Small intestine (tissue), 7 donors: ENCODE measurements around the gene GMDS. TPM values are rescaled to one million over a fixed set of nuclear protein-coding genes. Genes with fewer than 3 reads are reported as not detected.
A peak's percentile ranks its signal among the peaks of the same experiment; 100 is the strongest.

ENCODE experiments used
- DNase-seq, 2 donors: peaks; one replicate each; pipeline versions ENCODE4 v3.0.0 to v3.0.0-alpha.2; 2013
- FAIRE-seq: peaks from 2 replicates; lab custom pipeline; 2012; peaks lifted over from hg19 to GRCh38; lab: Jason Lieb, UNC
- H3K27ac ChIP-seq, 3 donors: one replicate each; pipeline ENCODE4 v1.5.1; 2013; ENCODE audit warnings: low read length in 2 of 3, mild to moderate bottlenecking in 2 of 3, control low read depth in 1 of 3, inconsistent platforms in 1 of 3, low read depth in 1 of 3, moderate library complexity in 1 of 3
- H3K27me3 ChIP-seq, 3 donors: one replicate each; pipeline ENCODE4 v1.6.1; 2013; ENCODE audit warnings: low read length in 3 of 3, inconsistent platforms in 1 of 3; ENCODE audit not compliant: control insufficient read depth in 3 of 3, insufficient read depth in 3 of 3
- H3K36me3 ChIP-seq, 3 donors: one replicate each; pipeline ENCODE4 v1.6.1; 2013; ENCODE audit warnings: low read length in 3 of 3, inconsistent platforms in 1 of 3, low read depth in 1 of 3, mild to moderate bottlenecking in 1 of 3, moderate library complexity in 1 of 3; ENCODE audit not compliant: control insufficient read depth in 3 of 3, insufficient read depth in 2 of 3
- H3K4me1 ChIP-seq, 3 donors: one replicate each; pipeline ENCODE4 v1.6.1; 2013; ENCODE audit warnings: low read length in 2 of 3, inconsistent platforms in 1 of 3, low read depth in 1 of 3, mild to moderate bottlenecking in 1 of 3, moderate library complexity in 1 of 3; ENCODE audit not compliant: control insufficient read depth in 3 of 3, insufficient read depth in 2 of 3
- H3K4me3 ChIP-seq, 3 donors: one replicate each; pipeline ENCODE4 v1.5.1; 2013; ENCODE audit warnings: low read length in 3 of 3, control low read depth in 1 of 3, inconsistent platforms in 1 of 3, low read depth in 1 of 3, mild to moderate bottlenecking in 1 of 3, moderate library complexity in 1 of 3
- H3K9me3 ChIP-seq, 2 donors: one replicate each; pipeline ENCODE4 v1.6.1; 2013; ENCODE audit warnings: low read depth in 1 of 2, low read length in 1 of 2; ENCODE audit not compliant: control insufficient read depth in 2 of 2, insufficient read depth in 1 of 2
- WGBS, 3 donors: extraction: QIAGEN DNeasy Blood & Tissue Kit; methylation state at CpG; one replicate each; pipeline ENCODE4 v1.1.7; 2013; 5-methylcytosine and 5-hydroxymethylcytosine counted together
- polyA plus RNA-seq, 4 donors: library from polyadenylated mRNA; stranded (reverse) in 3 of 4; unstranded in 1 of 4; fragments of 200-250 nt in 3 of 4; fragments of 120-200 nt in 1 of 4; gene quantifications; one replicate each; pipeline versions ENCODE4 v1.2.1 to v1.2.3, GENCODE V29; 2013
- donor health status: healthy with polysubstance abuse.
- donor health status: control.
- donor health status: control.
- donor health status: Bipolar disorder and iron deficiency.
- donor health status: healthy.

Gene GMDS
- polyA plus RNA-seq, 4 donors: 64.5 to 243 (median 200) TPM

GRCh38 chr6:1890071-1890470 is 355.3 kb downstream of the GMDS start:
- no peak for FAIRE-seq
- DNase-seq: no peak
- Histone ChIP-seq H3K4me1 (peaks cover 0 to 2% (median 0%) of the 10 kb centered on the region in 3 donors), H3K4me3 (no peak overlapping the region), H3K27ac (no peak overlapping the region), H3K27me3 (no peaks in the 10 kb centered on the region), H3K9me3 (no peaks in the 10 kb centered on the region), H3K36me3 (peaks cover 0 to 2% (median 0%) of the 10 kb centered on the region in 3 donors)
- WGBS, 3 donors: 88 to 93% (median 88%) methylated on average over 8 of the region's 8 CpGs

- H3K4me3 ChIP-seq: no peak overlapping the region
- peak; percentile 52 to 67 for DNase-seq
- no peaks in the 10 kb centered on the region for H3K27me3 ChIP-seq
- H3K9me3 ChIP-seq: no peaks in the 10 kb centered on the region
- 70 to 85% (median 80%) methylated on average over 12 of the region's 12 CpGs for WGBS, 3 donors
- peaks cover 0 to 2% (median 0%) of the 10 kb centered on the region in 3 donors for H3K36me3 ChIP-seq
- H3K27ac ChIP-seq: peak overlapping the region in 1 of 3 donors; percentile 11
- FAIRE-seq: no peak
- H3K4me1 ChIP-seq: peaks cover 0 to 2% (median 0%) of the 10 kb centered on the region in 3 donors
These were observed 359.8 kb downstream of the GMDS start for GRCh38 chr6:1885576-1886011.

- no peaks in the 10 kb centered on the region for H3K27me3 ChIP-seq
- H3K9me3 ChIP-seq: no peaks in the 10 kb centered on the region
- DNase-seq (no peak), FAIRE-seq (no peak)
- H3K36me3 ChIP-seq: peaks cover 0 to 2% (median 0%) of the 10 kb centered on the region in 3 donors
- H3K4me1 ChIP-seq: peaks cover 0 to 2% (median 0%) of the 10 kb centered on the region in 3 donors
- H3K27ac ChIP-seq: no peak overlapping the region
- 87 to 96% (median 91%) methylated on average over 2 of the region's 2 CpGs for WGBS, 3 donors
- no peak overlapping the region for H3K4me3 ChIP-seq
These were observed 361.1 kb downstream of the GMDS start for GRCh38 chr6:1884313-1884712.

- Histone ChIP-seq H3K4me3 (no peak overlapping the region), H3K4me1 (peaks cover 0 to under 1% (median 0%) of the 10 kb centered on the region in 3 donors), H3K36me3 (no peaks in the 10 kb centered on the region), H3K27me3 (no peaks in the 10 kb centered on the region), H3K27ac (no peak overlapping the region), H3K9me3 (no peaks in the 10 kb centered on the region)
- 95 to 97% (median 97%) methylated on average over 5 of the region's 5 CpGs for WGBS, 3 donors
- DNase-seq (no peak), FAIRE-seq (no peak)
These were observed 367.1 kb downstream of the GMDS start for GRCh38 chr6:1878330-1878729.

- Histone ChIP-seq H3K4me3 (no peak overlapping the region), H3K36me3 (peaks cover 0 to 3% (median 0%) of the 10 kb centered on the region in 3 donors), H3K27ac (no peak overlapping the region), H3K4me1 (peaks cover 0 to 11% (median 4%) of the 10 kb centered on the region in 3 donors), H3K9me3 (no peaks in the 10 kb centered on the region), H3K27me3 (peaks cover 0 to 5% (median 0%) of the 10 kb centered on the region in 3 donors)
- WGBS, 3 donors: 85 to 89% (median 85%) methylated on average over 11 of the region's 11 CpGs
- DNase-seq (no peak), FAIRE-seq (no peak)
These were observed 371.6 kb downstream of the GMDS start for GRCh38 chr6:1873781-1874180.

GRCh38 chr6:1872649-1873131 is 372.7 kb downstream of the GMDS start:
- Histone ChIP-seq H3K27ac (no peak overlapping the region), H3K9me3 (no peaks in the 10 kb centered on the region), H3K4me3 (no peak overlapping the region), H3K36me3 (peaks cover 0 to 3% (median 0%) of the 10 kb centered on the region in 3 donors), H3K4me1 (peaks cover 0 to 11% (median 4%) of the 10 kb centered on the region in 3 donors), H3K27me3 (peaks cover 0 to 5% (median 0%) of the 10 kb centered on the region in 3 donors)
- WGBS, 3 donors: 14 to 48% (median 34%) methylated on average over 11 of the region's 11 CpGs
- DNase-seq: peak; percentile 24 to 33
- no peak for FAIRE-seq

DNA sequence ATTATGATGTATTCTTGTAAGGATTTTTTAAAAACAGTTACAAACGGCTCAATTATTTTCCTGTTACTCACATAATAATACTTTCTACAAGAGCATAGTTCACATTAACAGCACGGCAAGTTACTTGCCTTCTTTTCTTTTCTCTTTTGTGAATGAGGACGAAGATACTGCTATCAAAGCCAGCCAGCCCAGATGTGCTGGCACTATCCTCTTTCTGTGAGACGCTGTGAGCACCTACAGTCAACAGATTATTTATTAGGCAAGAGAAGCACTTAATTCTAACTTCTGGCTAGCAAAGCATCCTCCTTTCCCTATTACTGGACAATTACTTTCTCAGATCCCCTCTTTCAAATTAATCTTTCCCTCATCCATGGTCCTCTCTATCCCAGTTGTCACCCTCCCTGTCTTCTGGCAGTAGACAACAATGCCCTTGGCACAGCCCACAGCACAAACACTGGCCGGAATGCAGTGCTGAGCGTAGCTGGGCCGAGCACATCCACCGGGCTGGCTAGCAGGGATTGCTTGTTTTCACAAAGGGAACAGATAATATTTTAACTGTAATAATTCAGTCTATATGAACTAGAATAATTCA is 373.6 kb downstream of the GMDS start:
- DNase-seq: no peak

DNA sequence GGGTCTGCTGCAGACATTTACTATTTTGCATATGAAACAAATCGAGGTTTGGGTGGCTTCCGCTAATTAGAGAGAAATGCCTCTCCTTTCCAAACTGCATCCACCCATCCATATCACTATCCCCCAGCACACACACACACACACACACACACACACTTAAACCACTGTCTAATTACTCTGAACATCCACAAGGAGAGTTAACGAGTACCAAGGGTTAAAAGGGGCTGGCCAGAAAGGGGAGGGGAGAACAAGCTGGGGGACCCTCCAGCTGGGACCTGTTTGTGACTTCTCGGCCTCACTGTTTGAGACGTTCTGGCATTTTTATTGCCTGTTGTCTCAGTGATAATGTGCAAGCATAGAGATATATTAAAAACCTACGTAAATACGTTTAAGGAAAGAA is 374.5 kb downstream of the GMDS start:
- Histone ChIP-seq H3K4me1 (peaks cover 0 to 11% (median 4%) of the 10 kb centered on the region in 3 donors), H3K27ac (no peak overlapping the region), H3K27me3 (peaks cover 0 to 5% (median 0%) of the 10 kb centered on the region in 3 donors), H3K36me3 (peaks cover 0 to 3% (median 0%) of the 10 kb centered on the region in 3 donors), H3K4me3 (no peak overlapping the region), H3K9me3 (no peaks in the 10 kb centered on the region)
- no peak for FAIRE-seq
- DNase-seq: no peak
- WGBS, 3 donors: 67 to 84% (median 81%) methylated on average over 7 of the region's 7 CpGs

More for the DNA sequence above, 373.6 kb downstream of the GMDS start:
- H3K4me3 ChIP-seq: no peak overlapping the region
- no peak for FAIRE-seq
- peaks cover 0 to 3% (median 0%) of the 10 kb centered on the region in 3 donors for H3K36me3 ChIP-seq
- 72 to 91% (median 83%) methylated on average over 8 of the region's 8 CpGs for WGBS, 3 donors
- peaks cover 0 to 11% (median 4%) of the 10 kb centered on the region in 3 donors for H3K4me1 ChIP-seq
- peaks cover 0 to 5% (median 0%) of the 10 kb centered on the region in 3 donors for H3K27me3 ChIP-seq
- H3K27ac ChIP-seq: no peak overlapping the region
- no peaks in the 10 kb centered on the region for H3K9me3 ChIP-seq
